ENCODE results near the gene ZNF22. TPM values are rescaled to one million over a fixed set of nuclear protein-coding genes. Genes with fewer than 3 reads are reported as not detected.

The ZNF22 gene
- total and polyA plus RNA-seq, 2 of the 4 experiments (the other 2 are of a cell fraction): 10.6 to 12.4 TPM

GRCh38 chr10:44960088-44960460, 40.6 kb upstream of the ZNF22 start:
- Histone ChIP-seq H2BK20ac (ENCODE audit: low read depth, low read length) (no peak overlapping the region), H3K27ac (ENCODE audit: insufficient read depth, low read length) (no peak overlapping the region), H2AK9ac (replicated peaks; ENCODE audit: low read depth, low read length, poor library complexity) (peak overlapping the region; percentile 35), H3K4me1 (ENCODE audit: control insufficient read depth, insufficient read depth, low read length) (peaks cover 20% of the 10 kb centered on the region), H3K4me3 (ENCODE audit: insufficient read depth, low read depth, low read length) (peak overlapping the region; percentile 69), H4K91ac (ENCODE audit: insufficient read depth, low read depth, low read length) (no peak overlapping the region), H3K9me3 (ENCODE audit: control insufficient read depth, insufficient read depth, low read length) (peaks cover 2% of the 10 kb centered on the region; the same call in 1 of the 2 replicates), H3K9me1 (ENCODE audit: insufficient read depth, low read length) (peaks cover 11% of the 10 kb centered on the region), H2AFZ (replicated peaks; ENCODE audit: low read length, poor library complexity) (peak overlapping the region; percentile 96), H3K36me3 (ENCODE audit: control insufficient read depth, insufficient read depth, low read length) (peaks cover 8% of the 10 kb centered on the region; the same call in 1 of the 2 replicates), H3K4ac (ENCODE audit: low read depth, low read length) (peak overlapping the region; percentile 67; the same call in 1 of the 2 replicates), H2BK15ac (ENCODE audit: low read depth, low read length) (no peak overlapping the region), H3K9ac (ENCODE audit: low read depth, low read length) (peak overlapping the region; percentile 21), H3K56ac (ENCODE audit: extremely low read depth, insufficient read depth, low read length) (no peak overlapping the region), H2AK5ac (ENCODE audit: low read depth, low read length) (no peak overlapping the region; the same call in 1 of the 2 replicates), H4K5ac (ENCODE audit: low read depth, low read length) (no peak overlapping the region), H4K20me1 (ENCODE audit: insufficient read depth, low read length) (no peaks in the 10 kb centered on the region), H3K14ac (replicated peaks; ENCODE audit: low read depth, low read length) (peak overlapping the region; percentile 10; the same call in 1 of the 2 replicates), H4K8ac (ENCODE audit: low read depth in 2 of 2, low read length in 2 of 2) (peak overlapping the region; percentile 2 to 12; a peak in 1 of 4 replicates), H3K18ac (ENCODE audit: low read depth, low read length) (no peak overlapping the region; the same call in 1 of the 2 replicates), H2BK120ac (ENCODE audit: low read depth, low read length) (no peak overlapping the region), H3K4me2 (ENCODE audit: low read depth, low read length) (peak overlapping the region; percentile 97), H3K23ac (ENCODE audit: low read depth, low read length) (peak overlapping the region; percentile 41; the same call in 1 of the 2 replicates), H3K27me3 (ENCODE audit: control insufficient read depth, insufficient read depth, low read length) (no peaks in the 10 kb centered on the region), H3K79me1 (ENCODE audit: low read depth in 1 of 2, low read length in 2 of 2) (peaks cover 11 to 27% of the 10 kb centered on the region in 2 experiments; a peak in 3 of 4 replicates), H2BK5ac (ENCODE audit: low read depth, low read length, poor library complexity, severe bottlenecking) (peak overlapping the region; percentile 35)
- BruUV-seq (replicated peaks): no TSS peak
- TF ChIP-seq CEBPB (IDR thresholded peaks at IDR 0.05; ENCODE audit: low read depth, low read length) (no peak), NFE2L2 (IDR thresholded peaks at IDR 0.05; ENCODE audit: low read depth, low read length) (no peak), POLR2A (IDR thresholded peaks at IDR 0.05; ENCODE audit: low read depth, low read length) (no peak), CTCF (conservative IDR thresholded peaks at IDR 0.05; ENCODE audit: low read depth, low read length) (no peak), FOS (IDR thresholded peaks at IDR 0.05; ENCODE audit: low read depth, low read length) (no peak), MXI1 (IDR thresholded peaks at IDR 0.05; ENCODE audit: borderline replicate concordance, low read depth, low read length) (no peak), BHLHE40 (IDR thresholded peaks at IDR 0.05; ENCODE audit: low read depth, low read length) (no peak), RCOR1 (IDR thresholded peaks at IDR 0.05; ENCODE audit: insufficient replicate concordance, low read length) (no peak), SMC3 (IDR thresholded peaks at IDR 0.05; ENCODE audit: low read depth, low read length) (no peak), ELK1 (IDR thresholded peaks at IDR 0.05; ENCODE audit: borderline replicate concordance, low read depth, low read length) (no peak), MAFK (IDR thresholded peaks at IDR 0.05; ENCODE audit: low read depth, low read length) (no peak), RFX5 (IDR thresholded peaks at IDR 0.05; ENCODE audit: low read depth, low read length) (no peak), RAD21 (IDR thresholded peaks at IDR 0.05; ENCODE audit: low read length) (no peak), USF2 (IDR thresholded peaks at IDR 0.05; ENCODE audit: low read depth, low read length) (no peak), CHD1 (IDR thresholded peaks at IDR 0.05; ENCODE audit: low read depth, low read length) (no peak), MAZ (IDR thresholded peaks at IDR 0.05; ENCODE audit: borderline replicate concordance, low read depth, low read length) (no peak)
- intact Hi-C loops (cut with micrococcal nuclease): no loop called here
- CTCF ChIA-PET: no interaction called here
- dilution Hi-C loops (cut with HindIII; ENCODE audit: low sequenced_read_pairs, unreplicated experiment): no loop called here
- in situ Hi-C loops (cut with MboI; ENCODE audit: low sequenced_read_pairs): no loop called here
- no CpG with 5 or more reads among the region's 8 CpGs for WGBS, 2 experiments (ENCODE audit: extremely low coverage in 2 of 2, insufficient read length in 1 of 2)
- POLR2A ChIA-PET (ENCODE audit: unreplicated experiment): no interaction called here
- DNase-seq: no peak
- ATAC-seq (ENCODE audit: low read depth): no peak

All from IMR-90 (cell line).